Osteoblast (primary cell): Measurements from ENCODE around the gene ATRNL1. TPM values are rescaled to one million over a fixed set of nuclear protein-coding genes. Genes with fewer than 3 reads are reported as not detected.
"Not testable (repeated sequence)": the region's sequence is repeated elsewhere in the genome, so short reads cannot be mapped to it uniquely, and the experiment has no call there.

Experiments
- DNase-seq: peaks from one replicate; pipeline ENCODE4 v3.0.0; 2011; ENCODE audit warnings: low spot score, mixed read lengths; ENCODE audit not compliant: insufficient read length; ENCODE audit errors: missing footprints
- H2AFZ ChIP-seq: 2 replicates; pipeline ENCODE4 v1.6.0; 2011; ENCODE audit warnings: mild to moderate bottlenecking, low read length
- H3K27ac ChIP-seq: 2 replicates; pipeline ENCODE4 v1.5.1; 2011; ENCODE audit warnings: mild to moderate bottlenecking, low read depth, low read length, moderate library complexity
- H3K27me3 ChIP-seq: 2 replicates; pipeline ENCODE4 v1.6.0; 2012; ENCODE audit warnings: mild to moderate bottlenecking, control low read depth, inconsistent platforms, low read length, moderate library complexity; ENCODE audit not compliant: insufficient read depth
- H3K36me3 ChIP-seq: 2 replicates; pipeline ENCODE4 v1.5.1; 2011; ENCODE audit warnings: mild to moderate bottlenecking, low read length, control low read depth, moderate library complexity; ENCODE audit not compliant: insufficient read depth
- H3K4me1 ChIP-seq: 2 replicates; pipeline ENCODE4 v1.5.1; 2011; ENCODE audit warnings: mild to moderate bottlenecking, low read length, control low read depth, moderate library complexity; ENCODE audit not compliant: insufficient read depth
- H3K4me2 ChIP-seq: 2 replicates; pipeline ENCODE4 v1.6.0; 2011; ENCODE audit warnings: mild to moderate bottlenecking, low read length; ENCODE audit not compliant: insufficient read depth
- H3K4me3 ChIP-seq: fragments of 200-600 bp; sonication (generic); 3 replicates; pipeline ENCODE4 v1.5.1; 2012; ENCODE audit warnings: mild to moderate bottlenecking, low read length, inconsistent platforms; ENCODE audit not compliant: insufficient read depth
- H3K79me2 ChIP-seq: 2 replicates; pipeline ENCODE4 v1.6.0; 2012; ENCODE audit warnings: mild to moderate bottlenecking, low read length, control low read depth, inconsistent platforms; ENCODE audit not compliant: insufficient read depth
- H3K9me3 ChIP-seq: 2 replicates; pipeline ENCODE4 v1.5.1; 2011; ENCODE audit warnings: low read depth, low read length, control low read depth
- H4K20me1 ChIP-seq: 2 replicates; pipeline ENCODE4 v1.6.0; 2012; ENCODE audit warnings: mild to moderate bottlenecking, low read length, control low read depth; ENCODE audit not compliant: insufficient read depth
- total RNA-seq: library from RNA; depleted of rRNA; stranded (reverse); fragments of >200 nt; gene quantifications from 2 replicates; pipeline ENCODE4 v1.2.3, GENCODE V29; 2012
- TF ChIP-seq, protein P1 (sequence below): IDR thresholded peaks from 2 replicates; pipeline ENCODE4 v1.5.1; 2011; ENCODE audit warnings: mild to moderate bottlenecking, low read depth, low read length, moderate library complexity; ENCODE audit errors: extremely low read depth

ATRNL1 gene
- total RNA-seq, 1 donor = 1.4 TPM

DNA sequence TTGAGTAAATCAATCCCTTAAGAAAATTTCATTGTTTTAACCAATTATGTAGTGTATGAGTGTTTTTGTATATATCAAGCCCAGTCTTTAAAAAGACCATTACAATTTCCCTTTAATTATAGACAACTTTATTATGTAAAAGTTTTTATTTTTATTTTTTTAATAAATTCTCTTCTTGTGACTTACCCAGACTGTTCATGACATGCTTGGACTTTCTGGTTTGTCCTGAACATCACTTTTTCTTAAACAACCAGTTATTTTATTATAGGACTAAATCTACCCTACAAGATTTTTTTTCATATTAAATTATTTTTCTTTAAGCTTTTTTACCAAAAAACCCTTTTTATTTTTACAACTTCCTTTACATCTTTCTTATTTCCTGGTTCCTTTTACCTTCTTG lies 410.4 kb downstream of the ATRNL1 start:
- TF ChIP-seq, protein P1, sequence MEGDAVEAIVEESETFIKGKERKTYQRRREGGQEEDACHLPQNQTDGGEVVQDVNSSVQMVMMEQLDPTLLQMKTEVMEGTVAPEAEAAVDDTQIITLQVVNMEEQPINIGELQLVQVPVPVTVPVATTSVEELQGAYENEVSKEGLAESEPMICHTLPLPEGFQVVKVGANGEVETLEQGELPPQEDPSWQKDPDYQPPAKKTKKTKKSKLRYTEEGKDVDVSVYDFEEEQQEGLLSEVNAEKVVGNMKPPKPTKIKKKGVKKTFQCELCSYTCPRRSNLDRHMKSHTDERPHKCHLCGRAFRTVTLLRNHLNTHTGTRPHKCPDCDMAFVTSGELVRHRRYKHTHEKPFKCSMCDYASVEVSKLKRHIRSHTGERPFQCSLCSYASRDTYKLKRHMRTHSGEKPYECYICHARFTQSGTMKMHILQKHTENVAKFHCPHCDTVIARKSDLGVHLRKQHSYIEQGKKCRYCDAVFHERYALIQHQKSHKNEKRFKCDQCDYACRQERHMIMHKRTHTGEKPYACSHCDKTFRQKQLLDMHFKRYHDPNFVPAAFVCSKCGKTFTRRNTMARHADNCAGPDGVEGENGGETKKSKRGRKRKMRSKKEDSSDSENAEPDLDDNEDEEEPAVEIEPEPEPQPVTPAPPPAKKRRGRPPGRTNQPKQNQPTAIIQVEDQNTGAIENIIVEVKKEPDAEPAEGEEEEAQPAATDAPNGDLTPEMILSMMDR = no peak
- H3K4me2 ChIP-seq = no peak overlapping the region
- H3K4me3 ChIP-seq = no peak overlapping the region
- H3K27me3 ChIP-seq = no peaks in the 10 kb centered on the region
- no peaks in the 10 kb centered on the region for H3K4me1 ChIP-seq
- H4K20me1 ChIP-seq = no peaks in the 10 kb centered on the region
- no peaks in the 10 kb centered on the region for H3K9me3 ChIP-seq
- no peaks in the 10 kb centered on the region for H3K36me3 ChIP-seq
- H3K79me2 ChIP-seq = no peaks in the 10 kb centered on the region
- DNase-seq = no peak
- H3K27ac ChIP-seq = no peak overlapping the region
- no peak overlapping the region for H2AFZ ChIP-seq

DNA sequence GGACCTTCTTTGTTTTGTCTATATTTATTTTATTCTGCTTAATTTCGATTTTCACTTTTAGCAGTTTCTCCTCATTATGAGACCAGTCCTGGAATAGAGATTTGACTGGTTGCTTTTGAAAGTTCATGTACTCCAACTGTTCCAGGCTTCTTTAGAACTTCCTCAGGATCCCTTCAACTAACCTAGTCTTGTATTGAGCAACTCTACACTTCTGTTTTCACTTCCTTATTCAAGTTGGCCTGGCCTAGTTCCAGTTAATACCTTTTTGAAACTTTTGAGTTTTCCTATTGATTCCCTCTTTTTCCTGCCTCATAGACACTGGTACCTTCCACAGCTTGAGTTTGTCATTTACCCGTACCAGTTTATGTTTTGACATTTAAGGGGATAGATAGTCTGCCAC lies 421.7 kb downstream of the ATRNL1 start:
- H3K27ac ChIP-seq = no peak overlapping the region
- no peaks in the 10 kb centered on the region for H3K27me3 ChIP-seq
- DNase-seq = no peak
- no peak overlapping the region for H2AFZ ChIP-seq
- no peak overlapping the region for H3K4me2 ChIP-seq
- H4K20me1 ChIP-seq = no peaks in the 10 kb centered on the region
- no peak overlapping the region for H3K4me3 ChIP-seq
- no peaks in the 10 kb centered on the region for H3K4me1 ChIP-seq
- H3K36me3 ChIP-seq = no peaks in the 10 kb centered on the region
- TF ChIP-seq, protein P1 = no peak
- no peaks in the 10 kb centered on the region for H3K9me3 ChIP-seq
- H3K79me2 ChIP-seq = no peaks in the 10 kb centered on the region

- H2AFZ ChIP-seq = no peak overlapping the region
- no peaks in the 10 kb centered on the region for H3K4me1 ChIP-seq
- DNase-seq = no peak
- no peaks in the 10 kb centered on the region for H3K79me2 ChIP-seq
- TF ChIP-seq, protein P1 = no peak
- H3K4me3 ChIP-seq = no peak overlapping the region
- H3K27me3 ChIP-seq = no peaks in the 10 kb centered on the region
- H3K36me3 ChIP-seq = no peaks in the 10 kb centered on the region
- no peak overlapping the region for H3K4me2 ChIP-seq
- H3K9me3 ChIP-seq = no peaks in the 10 kb centered on the region
- H4K20me1 ChIP-seq = no peaks in the 10 kb centered on the region
- H3K27ac ChIP-seq = no peak overlapping the region
These were observed 432.0 kb downstream of the ATRNL1 start for GRCh38 chr10:115525141-115525540.

DNA sequence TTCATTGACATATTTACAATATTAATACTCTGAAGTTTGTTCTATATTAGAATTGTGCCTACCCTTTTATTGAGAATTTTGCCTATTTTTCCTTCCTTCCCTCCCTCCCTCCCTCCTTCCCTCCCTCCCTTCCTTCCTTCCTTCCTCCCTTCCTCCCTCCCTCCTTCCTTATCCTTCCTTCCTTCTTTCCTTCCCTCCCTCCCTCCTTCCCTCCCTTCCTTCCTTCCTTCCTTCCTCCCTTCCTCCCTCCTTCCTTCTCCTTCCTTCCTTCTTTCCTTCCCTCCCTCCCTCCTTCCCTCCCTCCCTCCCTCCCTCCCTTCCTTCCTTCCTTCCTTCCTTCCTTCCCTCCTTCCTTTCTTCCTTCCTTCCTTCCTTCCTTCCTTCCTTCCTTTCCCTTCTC lies 434.5 kb downstream of the ATRNL1 start:
- DNase-seq, H3K27me3 ChIP-seq, H3K4me3 ChIP-seq, H3K79me2 ChIP-seq, H4K20me1 ChIP-seq, H3K36me3 ChIP-seq, H3K27ac ChIP-seq, H3K4me2 ChIP-seq, H3K4me1 ChIP-seq, H2AFZ ChIP-seq, H3K9me3 ChIP-seq: not testable (repeated sequence)

DNA sequence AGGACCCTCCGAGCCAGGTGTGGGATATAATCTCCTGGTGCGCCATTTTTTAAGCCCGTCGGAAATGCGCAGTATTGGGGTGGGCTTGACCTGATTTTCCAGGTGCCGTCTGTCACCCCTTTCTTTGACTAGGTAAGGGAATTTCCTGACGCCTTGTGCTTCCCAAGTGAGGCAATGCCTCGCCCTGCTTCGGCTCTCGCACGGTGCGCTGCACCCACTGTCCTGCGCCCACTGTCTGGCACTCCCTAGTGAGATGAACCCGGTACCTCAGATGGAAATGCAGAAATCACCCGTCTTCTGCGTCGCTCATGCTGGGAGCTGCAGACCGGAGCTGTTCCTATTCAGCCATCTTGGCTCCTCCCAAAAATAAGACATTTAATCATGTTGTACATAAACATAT lies 443.2 kb downstream of the ATRNL1 start:
- not testable (repeated sequence) for DNase-seq, H3K27me3 ChIP-seq, H3K4me3 ChIP-seq, H3K27ac ChIP-seq, H4K20me1 ChIP-seq, H3K36me3 ChIP-seq, H3K4me2 ChIP-seq, H3K79me2 ChIP-seq, H3K4me1 ChIP-seq, H2AFZ ChIP-seq, H3K9me3 ChIP-seq
